ENCODE data around the gene PSMB11. TPM values are rescaled to one million over a fixed set of nuclear protein-coding genes. Genes with fewer than 3 reads are reported as not detected.

Gene PSMB11
- total and polyA plus RNA-seq, 4 experiments from 2014 or later, result not detected

GRCh38 chr14:23067847-23068788 is 26.1 kb downstream of the PSMB11 start:
- H3K4me1 Mint-ChIP-seq, result peaks cover 19 to 44% (median 32%) of the 10 kb centered on the region in 4 donors
- H3K4me1 ChIP-seq (ENCODE audit: insufficient read depth, low read length), result peaks cover 28% of the 10 kb centered on the region
- no peaks in the 10 kb centered on the region for H3K9me3 Mint-ChIP-seq
- peak overlapping the region in 3 of 7 donors; percentile 83 to 89 (median 87) for H3K27ac Mint-ChIP-seq
- H3K4me3 Mint-ChIP-seq, result peak overlapping the region in 1 of 8 donors; percentile 74
- CTCF ChIA-PET (ENCODE audit: partially characterized antibody), result interaction anchor here (0.7 to 19.0 kb wide), 62 partner anchors 9 to 913 kb away, joined by 3 to 1070 read pairs (median 4); partner anchors contain the start of genes ACIN1, AJUBA, C14orf119 and CDH24
- no peaks in the 10 kb centered on the region for H3K27me3 Mint-ChIP-seq
- no peaks in the 10 kb centered on the region for H3K27me3 ChIP-seq (ENCODE audit: insufficient read depth, low read length)
- peaks cover 58% of the 10 kb centered on the region for H3K36me3 ChIP-seq (ENCODE audit: insufficient read depth, low read length)
- H3K36me3 Mint-ChIP-seq, result peaks cover 33 to 75% of the 10 kb centered on the region in 2 donors
- POLR2A ChIA-PET (ENCODE audit: partially characterized antibody), result interaction anchor here (0.8 to 2.2 kb wide), 11 partner anchors 9 to 302 kb away, joined by 3 to 37 read pairs (median 5); partner anchors contain the start of genes ACIN1, AJUBA, C14orf119 and OXA1L
- intact Hi-C loops (cut with micrococcal nuclease), result loop anchor here (2.0 kb wide), 2 partner anchors 53 to 313 kb away; no protein-coding TSS in a partner anchor
- H3K4me3 ChIP-seq (ENCODE audit: low read length in 2 of 2), result no peak overlapping the region
- H3K27ac ChIP-seq (ENCODE audit: low read depth, low read length), result no peak overlapping the region
- no peak for DNase-seq
- H3K9me3 ChIP-seq (ENCODE audit: control insufficient read depth in 1 of 2, low read length in 2 of 2), result no peaks in the 10 kb centered on the region

GRCh38 chr14:23068789-23069412 is 26.9 kb downstream of the PSMB11 start:
- ChIA-PET CTCF (ENCODE audit: partially characterized antibody) (interaction anchor here (0.7 to 19.0 kb wide), 62 partner anchors 10 to 913 kb away, joined by 3 to 1070 read pairs (median 4); partner anchors contain the start of genes ACIN1, AJUBA, C14orf119 and CDH24), POLR2A (ENCODE audit: partially characterized antibody) (interaction anchor here (0.8 to 2.2 kb wide), 12 partner anchors 8 to 303 kb away, joined by 3 to 37 read pairs (median 4); partner anchors contain the start of genes ACIN1, AJUBA, C14orf119 and OXA1L)
- H3K27ac ChIP-seq (ENCODE audit: low read depth, low read length), result no peak overlapping the region
- H3K4me3 ChIP-seq (ENCODE audit: low read length in 2 of 2), result no peak overlapping the region
- peaks cover 50% of the 10 kb centered on the region for H3K36me3 ChIP-seq (ENCODE audit: insufficient read depth, low read length)
- Mint-ChIP-seq H3K9me3 (no peaks in the 10 kb centered on the region), H3K27me3 (no peaks in the 10 kb centered on the region), H3K36me3 (peaks cover 27 to 68% of the 10 kb centered on the region in 2 donors), H3K4me1 (peaks cover 19 to 41% (median 32%) of the 10 kb centered on the region in 4 donors), H3K27ac (peak overlapping the region; percentile 34 to 93 (median 87)), H3K4me3 (peak overlapping the region in 7 of 8 donors; percentile 34 to 74 (median 61))
- peaks cover 28% of the 10 kb centered on the region for H3K4me1 ChIP-seq (ENCODE audit: insufficient read depth, low read length)
- no peaks in the 10 kb centered on the region for H3K27me3 ChIP-seq (ENCODE audit: insufficient read depth, low read length)
- intact Hi-C loops (cut with micrococcal nuclease), result loop anchor here (1.0 to 2.0 kb wide), 6 partner anchors 8 to 312 kb away; partner anchors contain the start of genes ACIN1 and C14orf119
- peak; percentile 77 to 81 (median 78) for DNase-seq
- H3K9me3 ChIP-seq (ENCODE audit: control insufficient read depth in 1 of 2, low read length in 2 of 2), result no peaks in the 10 kb centered on the region

- peak overlapping the region in 6 of 7 donors; percentile 34 to 93 (median 86) for H3K27ac Mint-ChIP-seq
- peak overlapping the region in 1 of 8 donors; percentile 74 for H3K4me3 Mint-ChIP-seq
- H3K27ac ChIP-seq (ENCODE audit: low read depth, low read length), result no peak overlapping the region
- POLR2A ChIA-PET (ENCODE audit: partially characterized antibody), result interaction anchor here (0.8 to 2.5 kb wide), 10 partner anchors 8 to 140 kb away, joined by 3 to 37 read pairs (median 4); partner anchors contain the start of genes ACIN1, AJUBA, C14orf119 and PRMT5
- peaks cover 46% of the 10 kb centered on the region for H3K36me3 ChIP-seq (ENCODE audit: insufficient read depth, low read length)
- no peak overlapping the region for H3K4me3 ChIP-seq (ENCODE audit: low read length in 2 of 2)
- intact Hi-C loops (cut with micrococcal nuclease), result loop anchor here (1.0 to 2.0 kb wide), 6 partner anchors 8 to 311 kb away; partner anchors contain the start of genes ACIN1 and C14orf119
- H3K4me1 Mint-ChIP-seq, result peaks cover 19 to 41% (median 32%) of the 10 kb centered on the region in 4 donors
- no peaks in the 10 kb centered on the region for H3K27me3 ChIP-seq (ENCODE audit: insufficient read depth, low read length)
- H3K9me3 ChIP-seq (ENCODE audit: control insufficient read depth in 1 of 2, low read length in 2 of 2), result no peaks in the 10 kb centered on the region
- no peaks in the 10 kb centered on the region for H3K9me3 Mint-ChIP-seq
- peaks cover 28% of the 10 kb centered on the region for H3K4me1 ChIP-seq (ENCODE audit: insufficient read depth, low read length)
- no peaks in the 10 kb centered on the region for H3K27me3 Mint-ChIP-seq
- CTCF ChIA-PET (ENCODE audit: partially characterized antibody), result interaction anchor here (0.7 to 19.0 kb wide), 48 partner anchors 9 to 914 kb away, joined by 3 to 1070 read pairs (median 5); partner anchors contain the start of genes ACIN1, AJUBA, C14orf119 and CDH24
- peaks cover 22 to 68% of the 10 kb centered on the region in 2 donors for H3K36me3 Mint-ChIP-seq
- no peak for DNase-seq
Observed at GRCh38 chr14:23069413-23069806, 27.4 kb downstream of the PSMB11 start.

- H3K27ac ChIP-seq (ENCODE audit: low read depth, low read length), result peak overlapping the region; percentile 69
- H3K36me3 Mint-ChIP-seq, result peaks cover 24 to 69% of the 10 kb centered on the region in 2 donors
- POLR2A ChIA-PET (ENCODE audit: partially characterized antibody), result interaction anchor here (0.6 to 2.5 kb wide), 6 partner anchors 13 to 103 kb away, joined by 3 to 29 read pairs (median 4); partner anchors contain the start of genes ACIN1 and C14orf119
- CTCF ChIA-PET (ENCODE audit: partially characterized antibody), result interaction anchor here (0.7 to 3.7 kb wide), 21 partner anchors 12 to 309 kb away, joined by 3 to 40 read pairs (median 6); partner anchors contain the start of genes ACIN1, AJUBA, C14orf119 and CDH24
- peaks cover 28% of the 10 kb centered on the region for H3K4me1 ChIP-seq (ENCODE audit: insufficient read depth, low read length)
- no peaks in the 10 kb centered on the region for H3K27me3 Mint-ChIP-seq
- intact Hi-C loops (cut with micrococcal nuclease), result no loop called here
- H3K4me1 Mint-ChIP-seq, result peaks cover 21 to 41% (median 32%) of the 10 kb centered on the region in 4 donors
- no peaks in the 10 kb centered on the region for H3K9me3 Mint-ChIP-seq
- no peaks in the 10 kb centered on the region for H3K27me3 ChIP-seq (ENCODE audit: insufficient read depth, low read length)
- DNase-seq, result no peak
- peak overlapping the region; percentile 89 to 98 (median 95) for H3K27ac Mint-ChIP-seq
- H3K4me3 Mint-ChIP-seq, result peak overlapping the region; percentile 93 to 99 (median 94)
- H3K4me3 ChIP-seq (ENCODE audit: low read length in 2 of 2), result peak overlapping the region; percentile 76 to 89
- no peaks in the 10 kb centered on the region for H3K9me3 ChIP-seq (ENCODE audit: control insufficient read depth in 1 of 2, low read length in 2 of 2)
- H3K36me3 ChIP-seq (ENCODE audit: insufficient read depth, low read length), result peaks cover 54% of the 10 kb centered on the region
Observed at GRCh38 chr14:23070262-23071129, 28.5 kb downstream of the PSMB11 start.

- Histone ChIP-seq H3K9me3 (ENCODE audit: control insufficient read depth in 1 of 2, low read length in 2 of 2) (no peaks in the 10 kb centered on the region), H3K27ac (ENCODE audit: low read depth, low read length) (peak overlapping the region; percentile 69), H3K4me3 (ENCODE audit: low read length in 2 of 2) (peak overlapping the region; percentile 76 to 89), H3K27me3 (ENCODE audit: insufficient read depth, low read length) (no peaks in the 10 kb centered on the region), H3K4me1 (ENCODE audit: insufficient read depth, low read length) (peaks cover 28% of the 10 kb centered on the region), H3K36me3 (ENCODE audit: insufficient read depth, low read length) (peaks cover 55% of the 10 kb centered on the region)
- Mint-ChIP-seq H3K27me3 (no peaks in the 10 kb centered on the region), H3K9me3 (no peaks in the 10 kb centered on the region), H3K4me1 (peaks cover 21 to 36% (median 30%) of the 10 kb centered on the region in 4 donors), H3K36me3 (peaks cover 21 to 69% of the 10 kb centered on the region in 2 donors), H3K4me3 (peak overlapping the region; percentile 93 to 99 (median 94)), H3K27ac (peak overlapping the region; percentile 89 to 98 (median 95))
- CTCF ChIA-PET (ENCODE audit: partially characterized antibody), result interaction anchor here (1.1 to 3.7 kb wide), 20 partner anchors 10 to 308 kb away, joined by 3 to 40 read pairs (median 6); partner anchors contain the start of genes ACIN1, AJUBA, C14orf119 and CDH24
- intact Hi-C loops (cut with micrococcal nuclease), result no loop called here
- POLR2A ChIA-PET (ENCODE audit: partially characterized antibody), result interaction anchor here (0.7 to 2.5 kb wide), 11 partner anchors 8 to 142 kb away, joined by 3 to 29 read pairs (median 3); partner anchors contain the start of genes ACIN1, C14orf119, CEBPE and PRMT5
- DNase-seq, result peak; percentile 69 to 87 (median 74)
Observed at GRCh38 chr14:23071244-23071920, 29.4 kb downstream of the PSMB11 start.

Measured in CD4-positive, alpha-beta memory T cell (primary cell).